ENCODE results near the gene PPP1R9A. TPM values are rescaled to one million over a fixed set of nuclear protein-coding genes. Genes with fewer than 3 reads are reported as not detected.
"Not testable (repeated sequence)": the region's sequence is repeated elsewhere in the genome, so short reads cannot be mapped to it uniquely, and the experiment has no call there.

The PPP1R9A gene
- total and polyA plus RNA-seq, 10 of the 15 experiments (the other 5 are each of a cell fraction or from before 2014, with no cell fraction given): 0.04 to 0.12 TPM; not detected in 8

DNA sequence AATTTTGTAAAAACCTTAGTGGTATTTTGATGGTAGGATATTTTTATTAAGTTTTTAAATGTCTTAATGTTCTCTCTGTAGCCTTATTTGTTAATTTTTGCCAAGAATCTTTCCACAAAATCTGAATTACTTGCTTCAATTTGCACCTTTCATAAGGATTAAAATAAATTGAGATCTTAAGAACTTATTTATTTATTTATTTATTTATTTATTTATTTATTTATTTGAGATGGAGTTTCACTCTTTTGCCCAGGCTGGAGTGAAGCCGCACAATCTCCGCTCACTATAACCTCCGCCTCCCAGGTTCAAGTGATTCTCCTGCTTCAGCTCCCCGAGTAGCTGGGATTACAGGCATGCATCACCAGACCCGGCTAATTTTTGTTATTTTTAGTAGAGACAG, 98.6 kb downstream of the PPP1R9A start (continued):
- TF ChIP-seq, protein P1, sequence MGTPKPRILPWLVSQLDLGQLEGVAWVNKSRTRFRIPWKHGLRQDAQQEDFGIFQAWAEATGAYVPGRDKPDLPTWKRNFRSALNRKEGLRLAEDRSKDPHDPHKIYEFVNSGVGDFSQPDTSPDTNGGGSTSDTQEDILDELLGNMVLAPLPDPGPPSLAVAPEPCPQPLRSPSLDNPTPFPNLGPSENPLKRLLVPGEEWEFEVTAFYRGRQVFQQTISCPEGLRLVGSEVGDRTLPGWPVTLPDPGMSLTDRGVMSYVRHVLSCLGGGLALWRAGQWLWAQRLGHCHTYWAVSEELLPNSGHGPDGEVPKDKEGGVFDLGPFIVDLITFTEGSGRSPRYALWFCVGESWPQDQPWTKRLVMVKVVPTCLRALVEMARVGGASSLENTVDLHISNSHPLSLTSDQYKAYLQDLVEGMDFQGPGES (IDR thresholded peaks at IDR 0.05): no peak
- TF ChIP-seq CHD2 (IDR thresholded peaks at IDR 0.05; ENCODE audit: borderline replicate concordance, low read depth, low read length) (no peak), ATF2 (IDR thresholded peaks at IDR 0.05; ENCODE audit: low read length) (no peak), RELB (IDR thresholded peaks at IDR 0.05; ENCODE audit: low read depth) (no peak)
- TF ChIP-seq, protein P2, sequence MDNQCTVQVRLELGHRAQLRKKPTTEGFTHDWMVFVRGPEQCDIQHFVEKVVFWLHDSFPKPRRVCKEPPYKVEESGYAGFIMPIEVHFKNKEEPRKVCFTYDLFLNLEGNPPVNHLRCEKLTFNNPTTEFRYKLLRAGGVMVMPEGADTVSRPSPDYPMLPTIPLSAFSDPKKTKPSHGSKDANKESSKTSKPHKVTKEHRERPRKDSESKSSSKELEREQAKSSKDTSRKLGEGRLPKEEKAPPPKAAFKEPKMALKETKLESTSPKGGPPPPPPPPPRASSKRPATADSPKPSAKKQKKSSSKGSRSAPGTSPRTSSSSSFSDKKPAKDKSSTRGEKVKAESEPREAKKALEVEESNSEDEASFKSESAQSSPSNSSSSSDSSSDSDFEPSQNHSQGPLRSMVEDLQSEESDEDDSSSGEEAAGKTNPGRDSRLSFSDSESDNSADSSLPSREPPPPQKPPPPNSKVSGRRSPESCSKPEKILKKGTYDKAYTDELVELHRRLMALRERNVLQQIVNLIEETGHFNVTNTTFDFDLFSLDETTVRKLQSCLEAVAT (IDR thresholded peaks at IDR 0.05): no peak
- TF ChIP-seq, protein P3, sequence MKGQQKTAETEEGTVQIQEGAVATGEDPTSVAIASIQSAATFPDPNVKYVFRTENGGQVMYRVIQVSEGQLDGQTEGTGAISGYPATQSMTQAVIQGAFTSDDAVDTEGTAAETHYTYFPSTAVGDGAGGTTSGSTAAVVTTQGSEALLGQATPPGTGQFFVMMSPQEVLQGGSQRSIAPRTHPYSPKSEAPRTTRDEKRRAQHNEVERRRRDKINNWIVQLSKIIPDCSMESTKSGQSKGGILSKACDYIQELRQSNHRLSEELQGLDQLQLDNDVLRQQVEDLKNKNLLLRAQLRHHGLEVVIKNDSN (IDR thresholded peaks at IDR 0.05; ENCODE audit: borderline replicate concordance, extremely low read length, insufficient read depth, low read depth, low read length): no peak

DNA sequence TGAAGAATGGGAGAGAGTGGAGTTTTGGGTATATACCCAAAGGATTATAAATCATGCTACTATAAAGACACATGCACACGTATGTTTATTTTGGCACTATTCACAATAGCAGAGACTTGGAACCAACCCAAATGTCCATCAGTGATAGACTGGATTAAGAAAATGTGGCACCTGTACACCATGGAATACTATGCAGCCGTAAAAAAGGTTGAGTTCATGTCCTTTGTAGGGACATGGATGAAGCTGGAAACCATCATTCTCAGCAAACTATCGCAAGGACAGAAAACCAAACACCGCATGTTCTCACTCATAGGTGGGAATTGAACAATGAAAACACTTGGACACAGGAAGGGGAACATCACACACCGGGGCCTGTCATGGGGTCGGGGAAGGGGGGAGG, 101.4 kb downstream of the PPP1R9A start:
- FAIRE-seq; POLR2A ChIA-PET; H4K20me1 ChIP-seq (ENCODE audit: control insufficient read depth, insufficient read depth); H3K9ac ChIP-seq (ENCODE audit: control insufficient read depth, insufficient read depth, low read length); H3K4me2 ChIP-seq (ENCODE audit: control insufficient read depth, insufficient read depth); H3K79me2 ChIP-seq (ENCODE audit: control insufficient read depth, insufficient read depth, low read length); H3K4me1 ChIP-seq (ENCODE audit: control insufficient read depth, insufficient read depth, low read length); H3K4me3 ChIP-seq; ATAC-seq; CTCF ChIA-PET; SMC1A ChIA-PET (ENCODE audit: uncharacterized antibody, unreplicated experiment); H3K36me3 ChIP-seq (ENCODE audit: control insufficient read depth in 2 of 2, insufficient read depth in 2 of 2, low read length in 1 of 2); H3K27me3 ChIP-seq (replicated peaks in 1 of 2; ENCODE audit: control insufficient read depth in 2 of 2, insufficient read depth in 2 of 2, low read length in 1 of 2); DNase-seq (ENCODE audit: low read depth, low spot score); H3K27ac ChIP-seq (ENCODE audit: control insufficient read depth, insufficient read depth); H3K9me3 ChIP-seq (replicated peaks; ENCODE audit: control insufficient read depth, insufficient read depth, low read length); RAD21 ChIA-PET (ENCODE audit: unreplicated experiment); in situ Hi-C loops (cut with MboI); BruUV-seq (replicated peaks); intact Hi-C loops (cut with micrococcal nuclease; ENCODE audit: unreplicated experiment); H2AFZ ChIP-seq (ENCODE audit: control insufficient read depth, low read depth, low read length): not testable (repeated sequence)
- 53% methylated on average over 5 of the region's 6 CpGs for WGBS (ENCODE audit: insufficient coverage, insufficient replicate concordance, low lambda C conversion rate, missing lambda C conversion rate)

Measured in GM12878 (cell line).